A204.1 (cell line): ENCODE measurements around the gene PRAC2.

Experiments used
- FAIRE-seq: peaks from 2 replicates; lab custom pipeline; 2012; peaks lifted over from hg19 to GRCh38; lab: Jason Lieb, UNC

The PRAC2 gene

DNA sequence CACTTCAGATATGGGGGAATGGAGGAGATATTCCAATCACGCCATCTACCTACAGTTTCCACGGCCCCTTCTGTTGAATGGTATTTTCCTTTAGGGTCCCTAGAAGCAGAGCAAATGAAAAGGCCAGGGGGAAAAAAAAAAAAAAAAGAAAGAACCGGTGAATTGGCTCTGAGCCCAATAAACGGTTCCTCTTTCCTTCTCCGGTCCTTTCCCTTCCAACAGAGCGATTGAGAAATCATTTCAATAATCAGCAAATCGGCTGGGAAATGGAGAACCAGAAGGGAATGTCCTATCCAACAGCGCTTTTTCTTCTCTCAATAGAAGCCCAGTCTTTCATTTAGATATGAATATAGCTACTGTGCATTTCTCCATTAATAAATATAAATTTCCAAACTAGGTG lies 32.4 kb downstream of the PRAC2 start:
- FAIRE-seq = no peak

DNA sequence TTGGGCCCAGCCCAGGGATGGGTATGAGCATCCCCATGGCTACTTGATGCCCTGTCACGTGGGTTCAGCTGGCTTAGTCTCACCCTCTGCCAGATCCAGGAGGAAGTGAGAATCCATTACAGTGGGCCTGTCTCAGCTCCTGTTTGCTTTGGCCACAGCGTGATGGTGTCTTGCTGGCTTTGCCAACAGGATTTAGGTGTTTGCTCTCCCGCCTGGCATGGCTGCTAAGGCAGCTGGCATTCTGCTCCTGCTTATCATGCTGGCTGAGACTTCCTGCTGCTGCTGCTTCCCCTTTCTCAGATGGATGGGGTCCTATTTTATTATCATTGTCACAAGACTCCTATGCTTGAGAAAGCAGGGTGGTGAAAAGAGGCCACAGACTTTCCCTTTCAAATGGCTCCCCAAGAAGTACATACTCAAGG lies 33.9 kb downstream of the PRAC2 start:
- no peak for FAIRE-seq

DNA sequence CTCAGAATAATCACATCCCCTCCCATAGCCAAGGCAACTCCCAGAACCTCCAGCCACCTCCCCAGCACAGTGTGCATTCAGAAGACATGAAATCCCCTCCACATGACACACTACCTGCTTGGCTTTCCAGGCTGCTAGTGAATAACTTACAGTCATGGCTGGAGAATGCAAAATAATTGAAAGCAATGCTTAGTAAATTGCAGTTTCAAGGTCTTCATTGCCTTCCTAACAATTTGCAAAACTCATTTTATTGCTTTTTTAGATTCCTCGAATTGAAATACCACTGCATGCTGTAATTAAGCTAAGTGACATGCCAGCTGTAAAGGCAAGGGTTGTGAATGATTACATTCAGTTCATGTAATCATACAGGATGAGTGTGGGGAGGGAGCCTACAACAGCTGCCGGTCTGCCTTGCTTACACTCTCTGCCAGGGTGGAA lies 34.6 kb downstream of the PRAC2 start:
- no peak for FAIRE-seq

DNA sequence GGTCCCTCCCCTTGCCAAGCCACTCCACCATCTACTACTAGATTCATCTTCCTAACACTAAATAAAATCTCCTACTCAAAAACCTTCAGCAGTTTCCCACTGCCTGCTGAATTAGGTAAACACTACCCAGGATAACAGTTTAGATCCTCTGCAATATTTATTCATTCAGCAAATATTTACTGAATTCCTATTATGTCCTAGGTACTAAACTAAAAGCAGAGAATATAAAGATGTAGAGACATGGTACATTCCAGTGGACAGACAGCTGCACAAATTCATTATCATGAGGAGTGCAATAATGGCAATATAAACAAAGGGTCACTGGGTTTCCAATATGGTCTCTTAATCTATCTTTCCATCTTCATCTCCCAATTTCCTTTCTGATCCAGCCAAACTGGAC lies 36.3 kb downstream of the PRAC2 start:
- no peak for FAIRE-seq

DNA sequence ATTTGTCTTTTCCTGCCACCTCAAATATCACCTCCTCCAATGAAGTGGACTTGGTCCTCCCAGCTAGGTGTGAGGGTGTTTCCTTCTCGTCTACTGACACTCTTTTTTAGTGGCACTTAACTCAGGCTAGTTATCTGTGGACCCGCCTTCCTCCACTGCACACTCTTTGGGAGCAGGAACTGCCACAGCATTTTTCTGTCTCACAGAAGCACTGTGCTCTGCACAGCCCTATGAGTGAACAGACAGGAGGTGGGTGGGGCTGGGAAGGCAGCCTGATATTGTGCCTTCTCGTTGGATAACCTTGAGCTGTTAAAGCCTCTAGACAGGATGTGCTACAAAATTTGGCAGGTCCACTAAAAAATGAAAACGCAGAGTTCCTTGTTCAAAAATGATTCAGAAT lies 37.4 kb downstream of the PRAC2 start:
- FAIRE-seq = no peak

DNA sequence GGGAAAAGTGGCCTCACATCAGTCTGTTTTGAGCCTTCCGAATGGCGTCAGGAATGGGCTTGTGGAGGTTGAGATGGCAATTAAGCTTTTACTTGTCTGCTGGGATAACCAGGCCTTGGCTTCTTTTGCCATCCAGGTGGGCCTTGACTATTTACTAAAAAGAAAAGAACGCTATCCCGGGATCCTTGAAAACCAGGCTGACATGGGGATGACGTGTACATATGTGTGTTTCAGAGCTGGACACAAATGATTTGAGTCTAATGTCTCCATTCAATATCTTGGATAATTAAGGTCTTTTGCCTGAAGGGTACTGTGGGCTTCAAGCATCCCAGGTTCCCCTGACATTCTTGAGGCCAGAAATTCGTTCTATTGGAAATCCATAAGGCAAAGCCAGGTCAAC lies 38.1 kb downstream of the PRAC2 start:
- FAIRE-seq = no peak

DNA sequence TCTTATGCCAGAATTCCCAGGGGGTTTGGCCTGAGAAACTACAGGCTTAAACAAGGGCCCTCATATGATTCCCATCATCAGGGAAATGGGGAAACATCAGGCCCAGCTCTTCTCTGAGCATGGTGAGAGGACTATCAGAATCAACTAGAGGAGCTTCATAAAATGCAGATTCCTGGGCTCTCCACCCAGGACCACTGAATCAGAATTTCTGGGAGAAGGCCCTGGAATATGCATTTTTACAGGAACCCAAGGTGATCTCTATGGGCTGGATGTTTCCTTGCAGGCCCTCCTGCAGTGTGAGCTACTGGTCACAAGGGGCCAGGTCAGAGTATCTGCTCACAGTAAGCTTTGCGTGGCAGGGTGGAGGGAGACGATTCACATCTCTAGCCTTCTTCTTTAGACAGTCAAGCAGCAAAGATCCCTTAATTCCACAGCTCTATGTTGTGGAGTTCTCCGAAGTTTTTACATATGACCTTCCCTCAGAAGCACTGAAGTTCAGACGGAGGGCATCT lies 44.3 kb downstream of the PRAC2 start:
- no peak for FAIRE-seq

DNA sequence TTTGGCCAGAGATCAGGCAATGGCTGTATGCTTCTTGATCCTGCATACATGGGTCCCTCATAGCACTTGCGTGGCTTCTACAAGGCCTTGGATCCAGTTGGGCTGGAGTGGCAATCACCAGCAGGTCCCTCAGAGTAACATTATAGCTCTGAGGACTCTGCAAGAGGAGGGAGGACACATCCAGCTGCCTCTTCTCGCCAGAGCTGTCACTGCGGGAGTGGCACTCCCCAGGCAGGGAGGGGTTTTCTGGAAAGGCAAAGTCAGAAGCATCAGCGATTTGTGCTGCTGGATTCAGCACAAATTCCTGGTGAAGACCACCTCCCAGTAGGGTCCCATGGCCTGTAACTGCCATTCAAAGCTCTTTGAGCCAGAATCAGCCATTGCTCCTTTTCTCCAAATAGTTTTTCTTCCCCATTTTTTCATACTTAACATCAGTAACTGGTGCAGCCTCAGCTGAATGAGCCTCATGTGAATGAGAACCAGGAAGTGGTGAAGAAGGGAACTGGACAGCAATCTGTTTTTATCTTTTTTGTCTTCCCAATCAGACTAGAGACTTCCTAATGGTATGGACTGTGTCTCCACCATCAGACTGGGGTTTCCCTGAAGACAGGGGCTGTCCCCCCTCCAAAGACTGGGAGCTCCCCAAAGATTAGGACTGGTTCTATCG lies 46.2 kb downstream of the PRAC2 start:
- no peak for FAIRE-seq

DNA sequence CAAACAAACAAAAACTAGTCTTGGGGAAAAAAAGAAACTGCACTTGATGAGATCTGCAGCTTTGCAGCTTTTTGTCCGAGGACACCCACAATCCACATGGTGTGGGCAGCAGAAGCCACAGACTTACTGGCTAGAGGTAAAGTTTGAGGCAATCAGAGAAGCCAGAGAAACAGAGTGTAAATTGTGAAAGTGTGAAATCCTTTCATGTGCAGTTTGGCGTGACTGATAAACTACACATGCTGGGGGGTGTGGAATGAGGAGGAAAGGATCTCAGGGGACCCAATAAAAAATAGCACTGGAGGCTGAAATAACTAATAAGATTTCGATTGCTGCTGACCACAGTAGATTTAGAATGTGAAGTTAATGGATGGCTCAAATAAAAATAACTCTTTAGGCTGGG lies 48.0 kb downstream of the PRAC2 start:
- FAIRE-seq = no peak

DNA sequence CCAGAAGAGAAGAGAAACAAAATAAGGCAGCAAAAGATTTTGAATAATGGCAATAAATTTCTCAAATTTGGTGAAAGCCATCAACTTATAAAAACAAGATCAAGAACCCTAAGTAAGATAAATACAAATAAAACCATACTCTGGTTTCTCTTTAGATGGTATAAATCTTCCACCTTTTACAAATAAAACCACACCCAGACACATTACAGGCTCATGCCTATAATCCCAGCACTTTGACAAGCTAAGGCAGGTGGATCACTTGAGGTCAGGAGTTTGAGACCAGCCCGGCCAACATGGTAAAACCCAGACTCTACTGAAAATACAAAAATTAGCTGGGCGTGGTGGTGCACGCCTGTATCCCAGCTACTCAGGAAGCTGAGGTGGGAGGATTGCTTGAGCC lies 50.3 kb downstream of the PRAC2 start:
- FAIRE-seq = no peak
